ENCODE measurements around the gene MPIG6B.

The MPIG6B gene, protein sequence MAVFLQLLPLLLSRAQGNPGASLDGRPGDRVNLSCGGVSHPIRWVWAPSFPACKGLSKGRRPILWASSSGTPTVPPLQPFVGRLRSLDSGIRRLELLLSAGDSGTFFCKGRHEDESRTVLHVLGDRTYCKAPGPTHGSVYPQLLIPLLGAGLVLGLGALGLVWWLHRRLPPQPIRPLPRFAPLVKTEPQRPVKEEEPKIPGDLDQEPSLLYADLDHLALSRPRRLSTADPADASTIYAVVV

GRCh38 chr6:31723245-31723979 lies at the start of gene MPIG6B:
Gene MPIG6B (plus strand): TSS chr6:31723373. CDS start chr6:31723384, 11 bp downstream.
- no peak within 1 kb of the TSS for H3K4me3 ChIP-seq (ENCODE audit: low read length)
- TF ChIP-seq, protein P1, sequence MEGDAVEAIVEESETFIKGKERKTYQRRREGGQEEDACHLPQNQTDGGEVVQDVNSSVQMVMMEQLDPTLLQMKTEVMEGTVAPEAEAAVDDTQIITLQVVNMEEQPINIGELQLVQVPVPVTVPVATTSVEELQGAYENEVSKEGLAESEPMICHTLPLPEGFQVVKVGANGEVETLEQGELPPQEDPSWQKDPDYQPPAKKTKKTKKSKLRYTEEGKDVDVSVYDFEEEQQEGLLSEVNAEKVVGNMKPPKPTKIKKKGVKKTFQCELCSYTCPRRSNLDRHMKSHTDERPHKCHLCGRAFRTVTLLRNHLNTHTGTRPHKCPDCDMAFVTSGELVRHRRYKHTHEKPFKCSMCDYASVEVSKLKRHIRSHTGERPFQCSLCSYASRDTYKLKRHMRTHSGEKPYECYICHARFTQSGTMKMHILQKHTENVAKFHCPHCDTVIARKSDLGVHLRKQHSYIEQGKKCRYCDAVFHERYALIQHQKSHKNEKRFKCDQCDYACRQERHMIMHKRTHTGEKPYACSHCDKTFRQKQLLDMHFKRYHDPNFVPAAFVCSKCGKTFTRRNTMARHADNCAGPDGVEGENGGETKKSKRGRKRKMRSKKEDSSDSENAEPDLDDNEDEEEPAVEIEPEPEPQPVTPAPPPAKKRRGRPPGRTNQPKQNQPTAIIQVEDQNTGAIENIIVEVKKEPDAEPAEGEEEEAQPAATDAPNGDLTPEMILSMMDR (conservative IDR thresholded peaks at IDR 0.05; ENCODE audit: low read length), result no peak
- no peak for DNase-seq (ENCODE audit: low read depth)

- DNase-seq (ENCODE audit: low read depth), result no peak
- TF ChIP-seq, protein P1 (conservative IDR thresholded peaks at IDR 0.05; ENCODE audit: low read length), result no peak
- H3K4me3 ChIP-seq (ENCODE audit: low read length), result no peak overlapping the region
Observed at GRCh38 chr6:31676322-31676903, 46.8 kb upstream of the MPIG6B start.

DNA sequence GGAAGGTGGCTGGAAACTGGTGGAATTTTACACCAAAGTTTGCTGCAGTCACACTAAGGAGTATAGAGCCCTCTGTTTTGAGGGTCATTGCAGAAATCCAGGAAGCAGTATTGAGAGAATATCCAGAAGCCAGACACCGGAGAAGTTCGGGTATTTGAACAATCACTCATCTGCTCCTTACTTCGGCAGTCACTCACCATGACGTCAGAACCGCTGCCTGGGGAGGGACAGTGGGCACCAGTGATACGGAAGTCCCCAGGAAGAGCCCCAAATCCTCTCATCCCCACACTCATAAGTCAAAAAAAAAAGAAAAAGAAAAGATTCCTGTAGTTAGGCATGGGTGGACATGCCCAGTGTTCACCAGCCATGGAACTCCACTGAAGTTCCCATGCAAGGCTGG lies 46.3 kb upstream of the MPIG6B start:
- TF ChIP-seq, protein P1 (conservative IDR thresholded peaks at IDR 0.05; ENCODE audit: low read length), result no peak
- DNase-seq (ENCODE audit: low read depth), result no peak
- H3K4me3 ChIP-seq (ENCODE audit: low read length), result no peak overlapping the region

DNA sequence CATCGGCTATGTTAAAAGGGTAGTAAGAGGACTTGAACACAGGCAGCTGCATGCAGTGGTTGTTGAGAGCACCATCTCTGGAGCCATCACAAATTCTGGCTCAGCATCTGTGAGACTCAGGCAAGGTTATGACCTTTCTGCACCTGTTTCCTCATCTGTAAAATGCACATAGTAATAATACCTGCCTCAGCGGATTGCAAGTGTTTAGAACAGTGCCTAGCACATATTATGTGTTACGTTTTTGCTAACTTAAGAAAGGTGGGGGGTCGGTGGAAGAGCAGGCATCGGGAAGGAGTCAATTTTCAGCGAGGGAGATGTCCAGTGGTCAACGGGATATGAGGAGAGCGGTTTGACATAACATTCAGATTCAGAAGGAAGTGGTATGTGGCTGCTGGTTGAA lies 45.2 kb upstream of the MPIG6B start:
- no peak for DNase-seq (ENCODE audit: low read depth)
- TF ChIP-seq, protein P1 (conservative IDR thresholded peaks at IDR 0.05; ENCODE audit: low read length), result no peak
- H3K4me3 ChIP-seq (ENCODE audit: low read length), result no peak overlapping the region

DNA sequence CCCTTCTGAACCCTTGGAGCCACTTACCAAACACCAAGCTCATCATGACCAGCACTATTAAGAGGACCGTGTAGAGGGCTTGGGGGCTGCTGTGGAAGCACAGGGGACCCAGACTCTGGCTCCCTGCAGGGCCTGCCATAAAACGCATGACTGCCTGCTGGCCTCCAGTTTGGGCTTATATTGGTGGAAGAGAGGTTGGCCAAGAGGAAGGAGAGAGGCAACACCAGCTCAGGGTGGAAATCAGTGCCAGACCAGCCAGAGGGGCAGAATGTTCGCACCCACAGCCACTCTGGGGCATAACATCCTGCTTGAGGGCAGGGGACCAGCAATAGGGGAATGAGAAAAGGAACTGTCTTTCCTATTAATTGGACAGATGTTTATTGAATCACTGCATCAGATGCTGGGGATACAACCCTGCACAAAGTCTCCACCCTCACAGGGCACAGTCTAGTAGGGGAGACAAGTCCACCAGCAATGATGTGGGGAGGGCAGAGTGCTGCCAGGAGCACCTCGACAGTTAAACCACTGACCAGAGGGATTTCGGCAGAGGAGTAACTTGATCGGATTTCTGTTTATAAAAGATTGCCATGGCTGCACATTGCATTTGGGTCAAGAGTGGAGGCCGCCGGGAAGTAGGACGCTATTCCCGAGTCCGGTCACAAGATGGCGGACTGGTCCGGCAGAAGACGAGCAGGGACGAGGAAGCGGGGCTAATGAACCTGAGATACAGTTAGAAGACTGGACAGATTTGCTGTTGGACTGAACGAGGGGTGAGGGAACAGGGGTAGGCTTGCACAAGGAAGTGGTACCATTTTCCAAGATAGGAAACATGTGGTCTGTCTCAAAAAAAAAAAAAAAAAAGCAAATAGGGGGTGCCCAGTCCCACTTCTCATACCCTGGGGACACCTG lies 42.7 kb upstream of the MPIG6B start, which contains the start of gene LY6G5C:
TSS of gene LY6G5C (minus strand) at position 842 of the 909 bp plus-strand sequence. CDS start at position 148, 694 bp downstream.
- peak; percentile 89 for DNase-seq (ENCODE audit: low read depth)
- TF ChIP-seq, protein P1 (conservative IDR thresholded peaks at IDR 0.05; ENCODE audit: low read length), result peak; percentile 81
- peak within 1 kb of the TSS; percentile 61 for H3K4me3 ChIP-seq (ENCODE audit: low read length)

- TF ChIP-seq, protein P1 (conservative IDR thresholded peaks at IDR 0.05; ENCODE audit: low read length), result peak; percentile 30
- DNase-seq (ENCODE audit: low read depth), result peak; percentile 34
Observed at GRCh38 chr6:31681135-31681671, 42.0 kb upstream of the MPIG6B start.

More at GRCh38 chr6:31681135-31681671, 42.0 kb upstream of the MPIG6B start:
- peak overlapping the region; percentile 61 for H3K4me3 ChIP-seq (ENCODE audit: low read length)

Data from AG10803 (cell line).